ENCODE results near the gene DKC1. TPM values are rescaled to one million over a fixed set of nuclear protein-coding genes. Genes with fewer than 3 reads are reported as not detected.

The DKC1 gene
- total and polyA plus RNA-seq, 2 of the 13 experiments (the other 11 are each of a cell fraction or from before 2014, with no cell fraction given): 61.6 to 102 TPM

DNA sequence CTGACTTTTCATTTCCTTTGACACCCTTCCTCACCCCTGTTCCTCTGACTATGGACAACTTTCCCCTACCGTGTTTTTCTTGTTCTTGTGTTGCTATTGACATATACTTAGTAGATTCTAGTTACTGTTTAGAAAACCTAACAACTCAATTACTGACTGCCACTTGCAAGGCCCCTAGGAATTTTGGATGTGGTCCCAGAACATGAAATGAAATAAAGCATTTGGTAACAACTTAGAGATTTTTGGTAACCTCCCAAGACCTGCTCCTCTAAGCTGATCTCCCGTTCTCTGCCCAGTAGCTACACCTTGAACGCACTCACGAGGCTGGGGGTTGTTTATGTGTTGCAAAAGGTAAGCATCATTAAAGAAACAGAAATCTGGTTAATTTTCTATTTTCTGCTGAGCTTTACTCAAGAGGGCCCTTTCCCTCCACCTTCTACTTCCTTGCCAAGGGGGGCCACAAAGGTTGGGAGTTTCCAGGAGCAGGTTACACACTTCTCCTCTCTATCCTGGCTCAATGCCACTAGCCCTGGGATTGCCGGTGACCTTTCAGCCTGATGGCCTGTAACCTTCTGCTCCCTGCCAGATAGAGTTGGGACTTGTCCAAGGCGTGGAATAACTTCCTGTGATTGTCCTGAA, 32.3 kb upstream of the DKC1 start:
- Histone ChIP-seq H2AFZ (ENCODE audit: low read length) (no peak overlapping the region), H3K4me2 (ENCODE audit: low read depth, low read length) (no peak overlapping the region), H3K9ac (ENCODE audit: insufficient read depth, low read depth, low read length) (no peak overlapping the region), H3K27ac (ENCODE audit: extremely low read length, insufficient read depth, low read length) (no peak overlapping the region), H4K20me1 (ENCODE audit: insufficient read depth, low read length) (no peaks in the 10 kb centered on the region), H3K79me2 (ENCODE audit: insufficient read depth, low read length) (no peaks in the 10 kb centered on the region), H3K27me3 (ENCODE audit: control insufficient read depth in 1 of 2, insufficient read depth in 2 of 2, low read length in 2 of 2) (no peaks in the 10 kb centered on the region; a peak in 1 of 5 replicates), H3K36me3 (replicated peaks in 1 of 2; ENCODE audit: control insufficient read depth in 1 of 2, insufficient read depth in 2 of 2, low read length in 2 of 2) (no peaks in the 10 kb centered on the region), H3K9me3 (ENCODE audit: low read length) (no peaks in the 10 kb centered on the region), H3K4me1 (ENCODE audit: insufficient read depth, low read length) (0 out of 2 replicates have a peak, but pooled peaks cover 6% of the 10 kb centered on the region), H3K4me3 (replicated peaks in 1 of 3; ENCODE audit: insufficient read depth in 1 of 3, low read depth in 2 of 3, low read length in 3 of 3) (no peak overlapping the region)
- POLR2A ChIA-PET: interaction anchor here (0.6 kb wide), 1 partner anchor 108 kb away, joined by 3 read pairs; no protein-coding TSS in a partner anchor
- no peak for FAIRE-seq
- in situ Hi-C loops (cut with HindIII; ENCODE audit: extremely low pct_ligation_motif_present, low pct_unique_long_range_greater_than_20kb) (no loop called here), intact Hi-C loops (cut with micrococcal nuclease; ENCODE audit: unreplicated experiment) (no loop called here)
- WGBS (ENCODE audit: low lambda C conversion rate): 15% methylated on average over 6 of the region's 6 CpGs
- BruUV-seq (replicated peaks): no TSS peak
- TF ChIP-seq ZNF263 (CRISPR knock-in tag; IDR thresholded peaks at IDR 0.05): no peak
- no peak for TF ChIP-seq MXD4 (CRISPR knock-in tag; IDR thresholded peaks at IDR 0.05)
- no peak for TF ChIP-seq ZNF547 (CRISPR knock-in tag; IDR thresholded peaks at IDR 0.05)
- TF ChIP-seq PLRG1 (conservative IDR thresholded peaks at IDR 0.05): no peak
- no peak for TF ChIP-seq SNAPC2 (CRISPR knock-in tag; IDR thresholded peaks at IDR 0.05)
- no peak for TF ChIP-seq ZNF232 (CRISPR knock-in tag; IDR thresholded peaks at IDR 0.05; ENCODE audit: borderline replicate concordance)
- no peak for TF ChIP-seq CSRNP1 (CRISPR knock-in tag; IDR thresholded peaks at IDR 0.05)
- TF ChIP-seq, protein P1, sequence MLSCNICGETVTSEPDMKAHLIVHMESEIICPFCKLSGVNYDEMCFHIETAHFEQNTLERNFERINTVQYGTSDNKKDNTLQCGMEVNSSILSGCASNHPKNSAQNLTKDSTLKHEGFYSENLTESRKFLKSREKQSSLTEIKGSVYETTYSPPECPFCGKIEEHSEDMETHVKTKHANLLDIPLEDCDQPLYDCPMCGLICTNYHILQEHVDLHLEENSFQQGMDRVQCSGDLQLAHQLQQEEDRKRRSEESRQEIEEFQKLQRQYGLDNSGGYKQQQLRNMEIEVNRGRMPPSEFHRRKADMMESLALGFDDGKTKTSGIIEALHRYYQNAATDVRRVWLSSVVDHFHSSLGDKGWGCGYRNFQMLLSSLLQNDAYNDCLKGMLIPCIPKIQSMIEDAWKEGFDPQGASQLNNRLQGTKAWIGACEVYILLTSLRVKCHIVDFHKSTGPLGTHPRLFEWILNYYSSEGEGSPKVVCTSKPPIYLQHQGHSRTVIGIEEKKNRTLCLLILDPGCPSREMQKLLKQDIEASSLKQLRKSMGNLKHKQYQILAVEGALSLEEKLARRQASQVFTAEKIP (CRISPR knock-in tag; IDR thresholded peaks at IDR 0.05; ENCODE audit: borderline replicate concordance): no peak
- no peak for TF ChIP-seq ZNF761 (CRISPR knock-in tag; conservative IDR thresholded peaks at IDR 0.05)
- TF ChIP-seq ZNF563 (CRISPR knock-in tag; IDR thresholded peaks at IDR 0.05): no peak
- TF ChIP-seq MAZ (IDR thresholded peaks at IDR 0.05; ENCODE audit: borderline replicate concordance, low read depth, low read length): no peak
- no peak for TF ChIP-seq MAZ (CRISPR knock-in tag; IDR thresholded peaks at IDR 0.05; ENCODE audit: low read depth)
- TF ChIP-seq LBX2 (CRISPR knock-in tag; IDR thresholded peaks at IDR 0.05; ENCODE audit: borderline replicate concordance): no peak
- TF ChIP-seq ZNF256 (CRISPR knock-in tag; conservative IDR thresholded peaks at IDR 0.05): no peak
- TF ChIP-seq GPN1 (CRISPR knock-in tag; IDR thresholded peaks at IDR 0.05; ENCODE audit: borderline replicate concordance): no peak
- TF ChIP-seq MAFF (IDR thresholded peaks at IDR 0.05; ENCODE audit: low read depth, low read length): no peak
- TF ChIP-seq KDM3A (CRISPR knock-in tag; IDR thresholded peaks at IDR 0.05; ENCODE audit: low read depth): no peak
- no peak for TF ChIP-seq CBFB (CRISPR knock-in tag; IDR thresholded peaks at IDR 0.05)
- TF ChIP-seq PREB (CRISPR knock-in tag; IDR thresholded peaks at IDR 0.05): no peak
- TF ChIP-seq ZNF589 (CRISPR knock-in tag; conservative IDR thresholded peaks at IDR 0.05): no peak
- no peak for TF ChIP-seq HOXD1 (CRISPR knock-in tag; IDR thresholded peaks at IDR 0.05)
- CTCF ChIA-PET (ENCODE audit: low intra/inter-chr PET ratio, low total read pairs): no interaction called here
- ATAC-seq: no peak
- no peak for DNase-seq (ENCODE audit: low spot score)

All from HepG2 (cell line).